M059J (cell line): ENCODE results near the gene ACTA1. TPM values are rescaled to one million over a fixed set of nuclear protein-coding genes. Genes with fewer than 3 reads are reported as not detected.
A peak's percentile ranks its signal among the peaks of the same experiment; 100 is the strongest.
"Not testable (repeated sequence)": the region's sequence is repeated elsewhere in the genome, so short reads cannot be mapped to it uniquely, and the experiment has no call there.

Experiments used
- DNase-seq: peaks from one replicate; pipeline ENCODE4 v3.0.0-alpha.2; 2012; ENCODE audit warnings: low read depth
- total RNA-seq: library from RNA; depleted of rRNA; stranded (reverse); fragments of >200 nt; shearing (Covaris generic); gene quantifications from 2 replicates; pipeline ENCODE4 v1.2.3, GENCODE V29; 2014

Gene ACTA1
- total RNA-seq, 1 experiment from 2014 or later: not detected

DNA sequence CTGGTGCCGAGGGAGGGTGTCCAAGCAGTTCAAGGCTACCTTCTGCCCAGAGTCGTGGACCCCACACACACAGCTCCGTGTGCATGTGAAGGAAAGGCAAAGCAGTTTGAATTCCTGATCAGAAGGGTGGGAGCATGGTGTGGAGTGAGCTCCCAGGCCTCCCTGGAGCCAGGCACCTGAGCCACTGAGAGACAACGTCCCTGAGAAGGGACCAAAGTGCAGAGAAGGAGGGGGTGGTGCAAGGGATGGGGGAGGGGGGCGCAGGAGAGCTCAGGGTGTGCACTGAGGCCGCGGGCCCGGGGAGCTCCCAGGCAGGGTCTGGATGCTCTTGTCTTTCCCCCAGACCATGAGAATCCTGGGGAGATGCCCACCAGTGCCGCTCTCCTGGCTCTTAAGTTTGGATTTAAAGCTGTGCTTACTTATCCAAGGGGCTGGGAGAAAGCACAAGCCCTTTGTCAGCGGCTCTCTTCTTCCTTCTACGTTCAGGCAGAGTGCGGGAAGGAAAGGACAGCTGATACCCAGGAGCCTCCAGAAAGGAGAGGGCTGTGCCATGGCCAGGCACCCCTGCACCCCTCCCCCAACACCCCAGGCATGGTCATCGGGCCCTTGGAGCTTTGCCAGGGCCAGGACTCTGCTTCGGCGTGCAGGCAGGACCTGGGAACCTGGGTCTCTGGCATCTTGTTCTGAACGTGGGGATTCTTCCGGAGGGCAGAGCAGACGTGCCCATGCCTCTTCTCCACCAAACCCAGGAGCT is 24.1 kb downstream of the ACTA1 start:
- DNase-seq: no peak

DNA sequence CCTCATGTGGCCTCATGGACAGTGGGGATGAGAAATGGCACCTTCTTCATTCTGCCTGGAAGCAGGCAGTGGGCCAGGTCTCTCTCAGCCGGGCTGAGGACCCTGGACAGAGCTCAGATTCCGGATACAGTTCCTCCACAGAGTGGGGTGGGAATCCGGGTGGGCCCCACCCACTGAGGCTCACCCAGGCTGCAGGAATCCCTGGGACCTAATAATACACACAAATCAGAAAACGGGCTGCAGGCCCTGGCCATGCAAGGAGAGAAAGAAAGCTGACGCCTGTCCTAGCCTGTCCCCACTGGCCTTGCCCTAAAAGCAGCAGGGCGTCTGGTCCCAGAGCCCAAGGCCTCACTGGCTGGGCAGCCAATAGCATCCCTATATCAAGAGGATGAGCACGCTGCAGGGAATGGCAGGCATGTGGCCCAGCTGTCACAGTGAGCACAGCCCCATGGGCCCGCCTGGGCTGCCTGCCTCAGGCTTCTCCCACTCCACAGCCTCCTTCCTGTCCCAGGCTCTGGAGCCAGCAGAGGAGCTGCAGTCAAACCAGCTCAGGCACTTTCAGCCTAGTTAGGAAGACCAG is 25.3 kb downstream of the ACTA1 start:
- DNase-seq: no peak

DNA sequence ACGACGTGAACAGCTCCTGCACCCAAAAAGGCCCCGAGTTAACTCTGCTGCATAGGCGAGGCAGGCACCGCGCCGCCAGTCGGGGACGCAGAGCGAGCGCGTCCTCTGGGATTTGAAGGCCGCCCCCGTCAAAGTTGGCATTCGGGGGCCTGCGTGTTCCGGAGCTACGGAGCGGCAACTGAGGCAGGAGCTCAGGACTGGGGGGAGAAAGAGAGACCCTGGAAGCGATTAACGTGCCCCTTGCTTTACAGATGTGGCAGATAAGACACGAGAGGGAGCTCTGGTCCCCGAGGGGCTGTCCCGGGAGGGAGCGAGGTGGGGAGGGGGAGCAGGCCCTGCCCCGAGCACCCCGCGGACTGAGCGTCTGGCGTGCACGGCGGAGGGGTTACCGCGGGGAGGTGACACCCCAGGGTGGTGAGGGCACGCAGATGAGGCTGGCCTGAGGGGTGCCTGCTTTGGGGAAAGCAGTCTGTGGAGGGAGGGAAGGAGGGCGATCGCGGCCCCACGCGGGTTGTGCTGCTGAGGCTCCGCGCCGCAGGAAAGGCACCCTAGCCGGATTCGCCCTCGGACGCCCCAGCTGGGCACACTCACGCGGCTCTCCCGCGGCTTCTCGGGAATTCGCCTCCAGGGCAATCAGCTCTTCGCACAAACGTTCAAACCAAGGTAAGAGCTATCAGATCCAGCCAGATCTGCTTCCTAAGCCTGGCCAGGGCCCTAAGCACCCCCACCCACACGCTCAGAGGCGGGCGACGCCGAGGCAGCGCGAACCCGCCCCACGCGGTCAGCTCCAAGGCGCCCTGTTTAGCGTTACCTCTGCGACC is 26.5 kb downstream of the ACTA1 start:
- DNase-seq: no peak

- no peak for DNase-seq
These were observed 27.1 kb downstream of the ACTA1 start for GRCh38 chr1:229406798-229407197.

- DNase-seq: no peak
These were observed 30.3 kb downstream of the ACTA1 start for GRCh38 chr1:229403573-229403972.

DNA sequence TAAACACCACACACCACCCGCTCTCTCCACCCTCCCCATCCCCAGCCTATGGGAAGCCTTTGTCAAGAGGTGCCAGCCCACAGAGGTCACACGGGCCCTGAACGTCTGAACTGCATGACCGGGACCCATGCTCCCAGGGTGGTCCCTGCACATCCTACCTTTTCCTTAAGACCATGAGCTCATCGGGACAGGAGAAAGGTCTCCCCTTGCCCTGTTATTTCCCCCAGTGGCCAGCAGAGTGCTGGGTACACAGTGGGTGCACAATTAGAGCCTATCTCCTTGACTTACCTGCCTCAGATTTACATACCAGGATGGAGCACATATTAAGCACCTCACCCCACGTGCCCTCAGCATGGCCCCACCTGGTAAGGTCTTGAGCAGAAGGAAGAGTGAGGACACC is 30.9 kb downstream of the ACTA1 start:
- no peak for DNase-seq

DNA sequence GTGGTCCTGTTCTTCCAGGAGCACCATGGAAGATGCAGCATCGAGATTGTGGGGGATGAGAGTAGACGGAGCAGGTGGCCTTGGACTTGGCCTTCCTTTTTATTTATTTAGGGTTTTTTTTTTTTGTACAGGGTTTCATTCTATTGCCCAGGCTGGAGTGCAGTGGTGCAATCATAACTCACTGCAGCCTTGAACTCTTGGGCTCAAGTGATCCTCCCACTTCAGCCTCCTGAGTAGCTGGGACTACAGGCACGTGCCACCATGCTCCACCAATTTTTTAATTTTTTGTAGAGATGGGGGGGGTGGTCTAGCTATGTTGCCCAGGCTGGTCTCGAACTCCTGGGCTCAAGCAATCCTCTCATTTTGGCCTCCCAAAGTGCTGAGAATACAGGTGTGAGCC is 31.6 kb downstream of the ACTA1 start:
- not testable (repeated sequence) for DNase-seq

DNA sequence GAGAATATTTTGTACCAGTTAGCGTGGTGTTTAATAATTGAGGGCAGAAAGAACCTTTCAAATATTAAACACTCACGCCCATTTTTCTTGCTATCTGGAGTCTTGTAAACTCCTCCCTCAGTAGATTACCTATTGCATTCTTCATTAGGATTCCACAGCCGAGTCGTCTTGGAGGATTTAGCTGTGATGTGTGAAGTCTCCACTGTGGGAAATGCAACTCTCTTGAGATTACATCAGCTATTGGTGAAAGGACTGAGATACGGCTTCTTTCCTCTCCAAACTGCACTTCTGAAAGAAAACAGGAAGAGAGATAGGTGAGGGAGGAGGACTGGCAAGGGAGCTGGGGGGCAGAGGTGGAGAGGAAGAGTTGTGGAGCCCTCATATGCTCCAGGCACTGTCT is 36.1 kb downstream of the ACTA1 start:
- no peak for DNase-seq

DNA sequence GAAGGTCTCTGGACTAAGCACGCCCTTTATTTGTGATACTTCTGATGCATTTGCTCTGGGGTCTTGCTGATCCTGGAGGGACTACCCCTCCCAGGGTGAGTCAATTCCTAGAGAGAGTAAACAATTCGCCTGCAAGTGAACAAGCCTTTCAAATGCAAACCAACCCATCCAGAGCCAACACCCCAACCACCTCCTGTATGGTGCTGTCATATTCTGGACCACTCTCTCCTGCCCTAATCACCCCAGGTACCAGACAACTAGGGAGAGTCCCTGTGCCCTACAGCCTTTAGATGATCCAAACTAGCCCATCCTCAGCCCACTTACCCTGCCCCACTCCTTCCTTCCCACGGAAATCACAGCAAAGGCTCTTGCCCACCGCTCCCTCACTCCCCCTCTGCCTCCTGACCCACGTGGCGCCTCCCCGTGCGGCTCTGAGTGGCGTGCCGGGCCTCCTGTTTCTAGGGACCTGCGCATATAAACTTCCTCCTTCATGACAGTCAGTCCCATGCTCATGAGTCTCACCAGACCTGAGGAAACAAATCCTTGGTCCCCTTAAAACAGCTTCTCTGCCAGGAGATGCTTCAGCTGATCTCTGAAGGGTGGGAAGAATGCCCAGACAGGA is 37.2 kb downstream of the ACTA1 start:
- no peak for DNase-seq

DNA sequence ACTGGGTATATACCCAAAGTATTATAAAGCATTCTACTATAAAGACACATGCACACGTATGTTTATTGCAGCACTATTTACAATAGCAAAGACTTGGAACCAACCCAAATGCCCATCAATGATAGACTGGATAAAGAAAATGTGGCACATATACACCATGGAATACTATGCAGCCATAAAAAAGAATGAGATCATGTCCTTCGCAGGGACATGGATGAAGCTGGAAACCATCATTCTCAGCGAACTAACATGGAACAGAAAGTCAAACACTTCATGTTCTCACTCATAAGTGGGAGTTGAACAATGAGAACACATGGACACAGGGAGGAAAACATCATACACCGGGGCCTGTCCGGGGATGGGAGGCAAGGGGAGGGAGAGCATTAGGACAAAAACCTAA is 39.4 kb downstream of the ACTA1 start:
- not testable (repeated sequence) for DNase-seq

- DNase-seq: no peak
These were observed 41.0 kb downstream of the ACTA1 start for GRCh38 chr1:229392936-229393335.

- DNase-seq: no peak
These were observed 43.8 kb downstream of the ACTA1 start for GRCh38 chr1:229390130-229390529.

DNA sequence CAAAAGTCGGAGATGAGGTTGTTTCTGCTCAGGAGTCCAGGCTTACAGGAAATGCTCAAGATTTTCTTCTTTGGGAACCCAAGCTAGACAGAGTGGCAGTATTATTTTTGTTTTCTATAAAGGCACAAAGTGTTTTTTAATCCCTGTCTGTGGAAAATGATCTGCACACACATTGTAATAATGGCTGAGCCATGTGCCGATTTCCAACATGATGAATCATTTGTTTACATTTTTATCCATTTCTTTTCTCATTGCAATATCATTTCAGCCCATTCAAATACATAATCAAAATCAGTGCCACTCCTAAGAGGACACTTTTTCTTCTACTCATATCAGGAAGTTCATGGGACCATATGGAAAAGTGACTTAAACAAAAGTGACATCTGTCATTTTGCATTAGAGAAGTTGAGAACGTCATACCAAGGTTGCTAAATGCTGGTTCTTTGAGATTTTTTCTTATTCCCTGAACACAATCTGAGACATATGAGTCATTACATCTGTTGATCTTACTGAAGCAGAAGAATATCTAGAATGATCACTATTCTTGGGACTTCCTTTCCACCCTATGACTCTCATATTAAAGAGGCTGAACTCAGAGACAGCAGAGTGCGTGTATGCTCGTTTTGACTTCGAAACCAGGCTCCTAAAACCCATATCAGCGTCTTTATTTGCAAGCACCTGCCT is 44.9 kb downstream of the ACTA1 start:
- peak; percentile 62 for DNase-seq

GRCh38 chr1:229385853-229386456 is 47.9 kb downstream of the ACTA1 start:
- no peak for DNase-seq

GRCh38 chr1:229384822-229385221 is 49.1 kb downstream of the ACTA1 start:
- no peak for DNase-seq

DNA sequence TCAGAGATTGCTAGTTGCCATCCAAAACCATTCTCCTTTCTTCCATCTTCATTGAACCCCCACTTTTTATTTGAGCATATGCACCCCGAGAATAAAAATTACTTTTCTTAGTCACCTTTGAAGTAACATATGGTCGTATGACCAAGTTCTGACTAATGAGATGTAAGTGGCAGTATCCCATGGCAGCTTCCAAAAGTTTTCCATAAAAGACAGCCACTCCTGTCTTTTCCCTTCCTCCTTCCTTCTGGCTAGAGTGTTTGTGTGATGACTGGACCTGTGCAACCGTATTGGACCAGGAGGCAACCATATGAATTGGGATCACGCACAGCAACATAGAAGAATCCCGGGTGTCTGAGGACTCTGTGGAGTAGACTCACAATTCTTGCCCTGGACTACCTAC is 49.9 kb downstream of the ACTA1 start:
- DNase-seq: no peak

DNA sequence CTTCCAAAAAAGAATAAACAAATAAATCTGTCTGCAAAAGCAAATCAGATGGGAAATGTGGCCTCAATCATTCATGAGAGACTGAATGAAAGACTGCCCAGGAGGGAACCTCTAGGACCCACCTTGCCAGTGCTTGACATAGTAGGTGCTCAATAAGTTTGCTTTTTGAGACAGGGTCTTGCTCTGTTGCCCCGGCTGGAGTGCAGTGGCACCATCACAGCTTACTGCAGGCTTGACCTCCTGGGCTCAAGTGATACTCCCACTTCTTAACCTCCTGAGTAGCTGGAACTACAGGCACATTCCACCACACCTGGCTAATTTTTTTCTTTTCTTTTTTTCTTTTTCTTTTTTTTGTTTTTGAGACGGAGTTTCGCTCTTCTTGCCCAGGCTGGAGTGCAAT is 50.7 kb downstream of the ACTA1 start:
- DNase-seq: no peak
